Left kidney (tissue), 2 donors: Measurements from ENCODE around the gene KISS1. TPM values are rescaled to one million over a fixed set of nuclear protein-coding genes. Genes with fewer than 3 reads are reported as not detected.

Experiments
- DNase-seq: peaks from one replicate; pipeline ENCODE4 v3.0.0-alpha.2; 2013
- polyA plus RNA-seq: library from polyadenylated mRNA; unstranded; fragments of 120-200 nt; gene quantifications from one replicate; pipeline ENCODE4 v1.2.1, GENCODE V29; 2013; ENCODE audit not compliant: insufficient read length

KISS1 gene
- polyA plus RNA-seq, 1 donor = not detected

DNA sequence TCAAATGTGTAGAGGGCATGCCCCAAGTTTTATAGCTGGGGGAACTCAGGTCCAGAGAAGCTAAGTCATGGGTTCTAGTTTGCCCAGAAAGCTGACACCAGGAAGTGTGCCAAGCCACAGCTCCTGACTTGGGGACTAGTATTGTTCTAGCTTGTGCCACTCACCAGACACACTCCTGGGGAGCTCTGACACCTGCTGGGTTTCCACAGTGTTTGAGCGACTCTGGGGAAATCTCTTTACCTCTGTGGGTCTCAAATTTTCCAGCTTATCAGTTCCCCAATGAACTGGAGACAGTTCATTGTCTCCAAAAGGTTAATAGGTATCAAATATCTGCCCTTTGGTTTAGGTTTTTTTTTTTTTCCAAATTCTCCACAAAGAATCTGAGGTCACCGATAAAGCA lies 4.2 kb downstream of the KISS1 start:
- DNase-seq = no peak

DNA sequence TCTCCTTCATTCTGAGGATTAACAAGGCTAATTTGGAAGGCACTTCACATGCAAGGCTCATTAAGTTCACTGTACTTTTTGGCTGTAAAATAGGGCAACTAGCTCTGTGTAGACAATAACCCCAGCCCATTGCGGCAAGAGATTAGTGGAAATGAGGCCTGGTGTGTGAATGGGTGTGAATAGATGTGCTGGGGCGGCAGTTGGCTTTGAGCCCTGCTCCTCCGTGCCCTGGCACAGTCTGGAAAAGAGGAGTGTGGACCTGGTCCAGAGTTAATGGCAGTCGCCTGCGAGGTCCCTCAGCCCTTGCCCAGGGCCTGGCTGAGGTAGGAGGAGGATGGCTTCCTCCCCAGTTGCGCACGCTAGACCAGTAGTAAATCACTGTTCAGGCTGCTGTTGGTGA lies 4.8 kb downstream of the KISS1 start:
- DNase-seq = no peak

DNA sequence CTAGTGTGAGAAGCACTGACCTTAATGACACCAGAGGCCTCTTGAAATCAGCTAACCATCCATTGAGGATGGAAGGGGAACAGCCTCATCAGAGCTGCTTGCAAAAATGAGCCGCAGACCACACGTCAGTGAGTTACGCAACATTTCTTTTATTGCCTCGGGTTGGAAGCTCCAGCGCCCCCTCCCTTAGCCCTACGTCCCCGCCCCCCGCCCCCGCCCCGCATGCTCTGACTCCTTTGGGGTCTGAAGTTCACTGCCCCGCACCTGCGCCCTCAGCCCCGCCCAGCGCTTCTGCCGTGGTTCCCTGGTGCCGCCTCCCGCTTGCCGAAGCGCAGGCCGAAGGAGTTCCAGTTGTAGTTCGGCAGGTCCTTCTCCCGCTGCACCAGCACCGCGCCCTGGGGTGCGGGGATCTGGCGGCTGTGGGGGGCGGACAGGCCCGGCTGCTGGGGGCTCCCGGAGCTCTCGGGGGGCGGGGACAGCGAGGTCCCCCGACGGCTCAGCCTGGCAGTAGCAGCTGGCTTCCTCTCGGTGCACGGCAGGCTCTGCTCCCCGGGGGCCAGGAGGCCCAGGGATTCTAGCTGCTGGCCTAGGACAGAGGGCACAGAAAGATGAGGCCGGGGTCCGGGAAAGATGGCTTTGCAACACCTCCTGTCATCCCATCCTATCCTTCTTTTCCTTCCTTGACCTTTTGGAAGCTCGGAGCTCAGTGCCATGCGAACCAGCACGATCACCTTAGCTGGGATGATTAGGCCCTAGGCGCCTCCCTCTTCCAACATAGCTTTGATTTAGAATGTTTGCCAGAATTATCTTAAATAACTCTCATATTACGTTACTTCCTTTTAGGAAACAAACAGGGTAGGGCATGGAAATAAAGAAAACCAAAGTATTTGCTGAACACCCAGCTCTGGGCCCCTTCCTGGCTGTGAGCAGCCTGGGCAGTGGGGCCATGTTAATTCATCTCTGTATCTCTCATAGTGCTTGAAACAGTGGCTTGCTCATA lies 5.8 kb downstream of the KISS1 start:
- no peak for DNase-seq

DNA sequence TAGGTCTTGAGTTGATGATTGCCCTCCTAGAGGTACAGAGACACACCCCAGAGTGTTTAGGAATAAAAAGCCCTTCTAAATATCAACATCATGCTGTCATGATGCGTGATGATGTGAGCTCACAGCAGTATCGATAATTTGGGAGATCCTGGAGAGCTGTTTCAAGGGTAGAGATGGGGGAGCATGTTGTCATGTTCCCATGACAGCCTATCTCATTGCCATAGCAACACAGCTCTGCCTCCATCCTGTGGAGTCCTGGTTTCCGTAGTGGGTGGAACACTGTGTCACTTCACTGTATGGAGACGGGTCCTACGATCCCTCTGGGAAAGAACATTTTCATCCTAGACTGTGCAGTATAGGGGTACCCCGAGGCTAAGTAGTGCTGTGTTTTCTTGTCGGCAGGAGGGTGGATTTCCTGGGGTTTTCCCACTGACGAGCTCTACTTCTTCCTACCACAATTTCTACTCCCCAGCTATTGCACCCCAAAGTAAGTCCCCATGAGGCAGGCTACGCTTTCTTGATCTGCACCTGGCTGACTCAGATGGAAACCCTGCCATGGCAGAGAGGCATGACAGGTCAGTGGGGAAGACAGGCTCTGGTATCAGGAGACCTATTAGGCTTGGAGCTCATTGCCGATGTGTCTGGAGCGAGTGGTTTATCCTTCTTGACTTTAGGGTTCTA lies 7.2 kb downstream of the KISS1 start:
- no peak for DNase-seq

DNA sequence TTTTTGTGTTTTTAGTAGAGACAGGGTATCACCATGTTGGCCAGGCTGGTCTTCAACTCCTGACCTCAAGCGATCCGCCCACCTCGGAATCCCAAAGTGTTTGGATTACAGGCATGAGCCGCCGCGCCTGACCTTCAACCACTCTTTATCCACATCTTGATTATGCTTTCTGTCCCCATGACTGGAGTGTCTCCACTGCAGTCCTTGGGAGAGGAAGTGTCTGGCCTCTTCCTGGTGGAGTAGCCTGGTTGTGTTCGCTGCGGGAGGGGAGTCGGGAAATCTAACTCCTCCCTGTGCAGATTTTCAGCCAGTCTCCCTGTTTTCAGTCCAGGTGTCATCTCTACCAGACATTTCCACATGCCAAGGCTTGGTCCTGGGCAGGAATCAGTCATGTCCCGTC lies 9.7 kb downstream of the KISS1 start:
- DNase-seq = no peak

DNA sequence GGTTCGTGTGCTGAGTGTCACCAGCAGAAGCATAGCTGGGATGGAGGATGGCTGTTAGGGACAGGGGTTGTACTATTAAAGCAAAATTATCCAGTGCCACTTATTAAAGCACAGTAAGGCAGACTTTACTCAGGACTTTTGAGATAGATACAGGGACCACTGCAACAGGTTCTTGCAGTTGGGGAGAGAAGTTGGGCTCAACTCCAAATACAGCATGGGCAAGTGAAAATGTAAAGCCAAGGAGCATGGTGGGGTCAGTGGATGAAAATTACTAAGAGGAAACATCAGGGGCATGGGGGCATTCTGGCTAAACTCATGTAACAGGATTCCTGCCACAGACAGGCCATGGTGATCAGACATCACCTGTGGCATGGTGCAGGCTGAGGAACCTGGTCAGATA lies 15.2 kb downstream of the KISS1 start:
- DNase-seq = no peak

DNA sequence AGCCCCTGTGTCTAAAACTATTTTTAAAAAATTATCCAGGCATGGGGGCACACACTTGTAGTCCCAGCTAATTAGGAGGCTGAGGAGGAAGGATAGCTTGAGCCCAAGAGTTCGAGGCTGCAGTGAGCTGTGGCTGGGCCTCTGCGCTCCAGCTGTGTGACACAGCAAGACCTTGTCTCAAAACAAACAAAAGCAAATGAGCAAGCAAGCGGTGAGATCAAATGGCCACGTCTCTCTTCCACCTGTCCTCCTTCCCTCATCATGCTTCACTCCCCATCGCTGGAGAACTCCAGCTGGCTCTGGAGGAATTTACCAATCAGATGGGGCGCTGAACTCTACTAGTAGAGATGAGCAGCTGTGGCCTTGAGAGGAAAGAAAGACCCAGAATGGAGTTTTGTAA lies 16.2 kb downstream of the KISS1 start:
- DNase-seq = no peak

DNA sequence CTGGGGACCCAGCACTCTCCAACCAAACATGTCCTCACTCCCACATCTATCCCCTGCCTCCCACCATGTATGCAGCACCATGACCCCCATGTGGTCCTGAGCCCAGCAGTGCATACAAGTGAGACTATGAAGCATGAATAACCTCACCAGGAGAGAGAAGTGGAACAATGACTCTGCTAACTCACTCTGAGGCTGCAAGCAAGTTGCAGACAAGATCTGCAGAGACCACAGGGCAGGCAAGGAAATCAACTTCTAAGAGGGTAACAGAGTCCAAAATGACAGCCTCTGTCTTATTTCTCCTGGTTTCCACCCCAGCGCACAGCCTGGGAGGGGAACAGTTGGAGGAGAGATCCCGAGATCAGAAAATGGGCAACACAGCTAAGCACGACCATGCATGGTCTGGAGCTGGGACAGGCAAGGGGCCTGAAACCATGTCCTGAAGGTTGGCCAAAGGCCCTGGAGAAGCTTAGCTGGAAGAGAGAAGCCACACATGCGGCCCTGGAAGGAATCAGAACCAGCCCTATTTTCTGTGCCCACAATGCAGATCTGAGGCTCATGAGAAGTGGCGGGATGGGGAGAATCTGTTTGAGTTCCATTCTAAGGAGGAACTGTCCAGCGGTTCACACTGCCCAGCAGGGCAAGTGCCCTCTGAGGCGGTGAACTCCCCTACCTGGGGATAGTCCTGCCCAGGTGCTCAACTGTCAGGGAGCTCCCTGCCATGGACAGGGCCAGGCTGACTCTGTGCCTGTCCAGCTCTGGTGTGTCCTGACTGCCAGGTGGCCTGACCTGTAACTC lies 17.6 kb downstream of the KISS1 start:
- no peak for DNase-seq

DNA sequence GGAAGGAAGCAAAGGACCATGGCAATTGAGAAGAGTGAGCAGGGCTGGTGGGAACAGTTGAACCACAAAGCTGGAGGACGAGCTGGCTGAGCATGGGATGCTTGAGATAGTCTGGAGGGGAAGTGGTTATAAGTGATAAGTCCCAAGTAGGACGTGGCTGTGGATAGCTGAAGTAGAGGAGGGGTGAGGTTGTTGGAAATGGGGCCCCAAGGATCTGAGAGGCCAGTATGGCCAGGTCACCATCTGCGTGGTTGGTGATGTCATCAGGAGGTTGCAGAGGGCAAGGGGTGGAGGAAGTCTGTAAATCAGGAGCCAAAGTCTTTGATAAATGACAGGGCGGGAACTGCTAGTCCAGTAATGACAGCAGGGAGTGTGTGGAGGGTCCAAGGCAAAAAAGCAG lies 19.2 kb downstream of the KISS1 start:
- no peak for DNase-seq

DNA sequence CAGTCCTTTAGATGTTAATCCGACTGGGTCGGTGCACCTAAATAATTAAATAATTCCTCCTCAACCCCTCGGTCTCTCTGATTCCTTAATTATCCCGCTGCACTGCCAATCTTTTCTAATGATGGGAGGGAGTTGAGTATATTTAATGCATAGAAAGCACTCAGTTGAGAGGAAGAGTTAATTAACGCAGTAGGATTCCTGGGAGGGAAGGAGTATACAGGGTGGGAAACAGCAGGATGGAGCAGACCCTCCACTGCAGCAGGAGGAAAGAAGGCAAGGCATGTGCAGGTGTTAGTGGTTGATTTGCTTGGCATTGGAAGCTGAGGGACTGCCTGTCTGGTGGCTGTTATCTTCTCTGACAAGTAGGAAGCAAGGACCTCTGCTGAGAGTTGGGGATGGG lies 20.2 kb downstream of the KISS1 start:
- DNase-seq = no peak

DNA sequence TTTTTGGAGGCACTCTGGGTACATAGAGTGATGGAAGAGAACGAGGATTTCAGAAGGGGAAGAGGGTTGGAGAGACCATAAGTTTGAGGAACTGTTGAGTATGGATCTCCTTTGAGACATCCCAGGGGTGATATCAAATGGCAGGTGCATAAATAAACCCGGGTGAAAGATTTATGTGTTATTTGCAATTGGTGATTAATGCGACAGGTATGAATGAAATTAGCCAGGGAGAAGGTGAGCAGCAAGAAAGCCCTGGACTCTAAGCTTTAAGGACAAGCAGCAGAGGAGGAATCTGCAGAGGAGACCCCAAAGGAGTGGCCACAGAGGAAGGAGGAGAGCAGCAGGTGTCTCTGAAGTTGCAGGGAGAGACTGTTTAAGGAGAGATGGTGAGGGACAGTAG lies 21.3 kb downstream of the KISS1 start:
- DNase-seq = no peak

DNA sequence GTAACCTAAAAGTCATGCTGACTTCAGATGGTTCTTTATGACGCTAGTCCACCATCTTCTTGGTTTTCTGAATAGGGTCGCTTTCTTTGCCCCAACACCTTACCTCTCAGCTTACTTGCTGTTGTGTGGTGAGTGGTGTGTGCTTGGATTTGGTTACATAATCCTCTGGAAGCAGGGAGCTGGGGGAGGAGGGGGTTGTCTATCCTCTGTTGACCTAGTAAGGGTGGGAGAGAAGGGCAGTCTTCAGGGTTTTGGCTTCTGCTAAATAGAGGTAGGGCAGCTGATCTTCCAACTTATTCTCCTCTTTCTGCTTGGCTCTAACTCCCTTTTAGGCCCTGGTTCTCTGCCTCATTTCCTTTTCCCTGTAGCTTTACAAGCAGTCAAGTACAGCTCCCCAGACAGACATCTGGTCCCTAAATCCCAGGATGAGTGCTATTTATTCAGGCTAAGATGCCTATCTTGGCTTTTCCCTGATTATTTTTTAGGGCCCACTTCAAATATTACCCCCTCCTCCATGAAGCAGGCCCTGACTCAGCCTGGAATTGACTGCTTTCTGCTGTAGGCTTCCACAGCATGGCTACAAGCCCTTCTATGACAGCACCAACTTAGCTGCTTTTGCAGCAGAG lies 23.8 kb downstream of the KISS1 start:
- DNase-seq = no peak

DNA sequence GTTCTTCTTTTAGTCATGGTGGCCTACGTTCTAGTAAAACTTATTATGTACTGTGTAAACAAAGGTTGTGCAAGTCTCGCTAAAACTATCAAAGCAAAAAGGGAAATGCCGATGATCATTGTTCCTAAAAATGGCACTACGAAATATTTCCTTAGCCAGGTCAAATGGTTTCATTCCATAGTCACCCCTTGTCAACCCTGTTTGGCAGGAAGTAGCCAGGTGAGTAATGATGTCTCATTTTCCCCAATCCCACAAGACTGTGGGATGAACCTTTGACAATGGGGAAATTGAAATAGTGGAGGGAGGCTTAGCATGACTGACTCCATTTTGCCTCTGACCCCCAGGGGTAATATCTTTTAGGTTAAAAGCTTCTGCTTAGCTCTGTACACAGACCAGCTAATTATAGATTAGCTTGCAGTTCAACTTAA lies 24.5 kb downstream of the KISS1 start:
- no peak for DNase-seq

DNA sequence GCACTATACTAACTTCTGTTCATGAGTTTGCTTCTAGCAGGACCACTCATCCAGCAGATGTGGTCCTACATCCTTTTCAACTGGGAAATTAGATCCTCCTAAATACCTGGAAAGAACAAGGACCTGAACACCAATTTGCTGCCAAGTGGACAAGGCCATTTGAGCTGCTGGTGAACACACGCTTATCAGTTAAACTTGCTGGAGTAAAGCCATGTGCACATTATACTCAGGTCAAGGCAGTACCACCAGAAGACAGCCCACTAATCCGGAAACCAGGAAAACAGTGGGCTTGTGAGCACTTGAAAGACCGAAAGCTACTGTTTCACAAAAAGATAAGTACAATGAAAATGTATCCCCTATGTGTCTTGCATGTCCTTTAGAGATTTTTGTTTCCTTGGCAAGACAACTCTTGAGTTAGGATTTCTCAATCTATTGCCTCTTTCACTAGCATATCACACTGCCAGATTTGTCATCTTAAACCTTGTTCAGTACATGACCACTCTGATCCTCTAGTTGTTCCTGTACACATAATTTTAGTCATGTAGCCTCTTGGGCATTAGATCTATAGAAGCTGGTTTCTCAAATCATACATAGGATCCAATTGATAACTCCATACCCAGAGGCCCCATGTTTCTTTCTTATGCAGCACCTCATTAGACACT lies 25.7 kb downstream of the KISS1 start:
- DNase-seq = no peak

DNA sequence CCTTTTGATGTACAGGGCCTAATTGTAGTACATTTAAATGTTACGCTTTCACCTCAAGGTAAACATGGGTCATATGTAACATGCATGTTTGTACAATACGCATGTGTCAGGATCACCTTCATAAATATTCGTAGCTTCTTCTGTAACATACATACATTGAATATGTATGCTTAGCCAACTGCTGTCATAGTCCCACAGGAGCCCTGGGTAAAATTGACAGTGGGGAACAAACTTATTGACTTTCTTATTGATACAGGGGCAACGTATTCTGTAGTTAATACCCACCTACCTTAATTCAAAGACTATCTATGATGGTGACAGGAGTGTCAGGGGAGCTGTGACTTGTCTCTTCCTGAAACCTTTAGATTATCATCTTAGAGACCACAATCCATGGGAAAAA lies 26.4 kb downstream of the KISS1 start:
- no peak for DNase-seq

DNA sequence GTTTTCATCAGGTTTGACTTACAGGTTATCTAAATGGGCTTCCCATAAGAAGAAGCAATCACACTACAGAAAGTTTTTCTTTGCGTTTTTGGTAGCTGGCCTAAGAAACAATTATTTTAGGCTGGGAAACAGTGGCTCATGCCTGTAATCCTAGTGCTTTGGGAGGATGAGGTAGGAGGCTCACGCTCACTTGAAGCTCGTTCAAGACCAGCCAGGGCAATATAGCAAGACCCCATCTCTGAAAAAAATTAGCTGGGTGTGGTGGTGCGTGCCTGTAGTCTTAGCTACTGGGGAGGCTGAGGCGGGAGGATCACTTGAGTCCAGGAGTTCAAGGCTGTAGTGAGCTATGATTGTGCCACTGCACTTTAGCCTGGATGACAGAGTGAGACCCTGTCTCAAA lies 28.6 kb downstream of the KISS1 start:
- no peak for DNase-seq

DNA sequence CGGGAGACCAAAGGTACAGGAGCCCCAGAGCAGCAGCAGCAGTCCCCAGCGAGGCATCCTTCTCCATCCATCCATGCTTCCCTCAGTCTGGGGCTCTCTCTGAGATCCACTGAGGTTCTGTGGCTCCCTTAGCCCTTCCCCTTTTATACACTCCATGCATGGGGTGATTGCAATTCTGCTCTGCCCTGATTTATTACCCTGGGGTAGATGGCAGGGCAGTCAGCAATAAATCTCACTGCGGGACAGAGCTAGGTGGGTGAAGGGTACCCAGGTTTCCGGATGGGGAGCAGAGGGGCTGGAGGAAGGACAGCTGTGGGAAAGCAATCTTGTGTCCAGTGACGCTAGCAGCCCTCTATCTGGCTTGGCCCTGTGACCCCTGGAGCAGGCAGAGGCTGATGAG lies 30.1 kb downstream of the KISS1 start, which contains the start of gene REN:
Gene REN, minus strand, starts transcription at position 119 of the 400 bp plus-strand sequence. Its CDS starts 44 bp downstream, at position 75.
- no peak for DNase-seq

DNA sequence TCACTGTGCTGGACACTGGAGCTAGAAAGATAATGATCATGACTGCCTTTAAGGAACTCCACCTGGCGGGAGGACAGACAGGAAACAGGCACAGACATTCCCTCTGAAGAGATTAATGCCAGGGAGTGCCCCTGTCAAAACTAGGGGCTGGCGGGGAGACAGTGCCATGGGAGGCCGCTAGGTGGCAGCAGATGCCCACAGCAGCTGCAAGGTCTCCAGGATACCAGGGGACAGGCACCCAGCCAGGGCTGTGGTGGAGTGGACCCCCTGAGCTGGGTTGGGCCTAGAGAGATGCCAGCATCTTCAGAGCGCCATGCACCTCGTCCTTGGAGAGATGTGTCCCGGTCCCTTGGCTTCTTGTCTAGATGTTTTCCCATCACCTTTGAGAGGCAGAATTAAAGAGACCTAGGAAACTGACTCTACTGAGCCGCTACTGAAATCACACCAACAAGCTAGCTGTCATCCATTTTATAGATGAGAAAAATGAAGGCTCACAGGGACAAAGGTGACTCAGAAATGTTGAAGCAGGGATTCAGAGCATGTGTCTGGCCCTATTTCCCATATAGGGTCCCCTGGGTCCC lies 33.7 kb downstream of the KISS1 start:
- DNase-seq = peak; percentile 73

DNA sequence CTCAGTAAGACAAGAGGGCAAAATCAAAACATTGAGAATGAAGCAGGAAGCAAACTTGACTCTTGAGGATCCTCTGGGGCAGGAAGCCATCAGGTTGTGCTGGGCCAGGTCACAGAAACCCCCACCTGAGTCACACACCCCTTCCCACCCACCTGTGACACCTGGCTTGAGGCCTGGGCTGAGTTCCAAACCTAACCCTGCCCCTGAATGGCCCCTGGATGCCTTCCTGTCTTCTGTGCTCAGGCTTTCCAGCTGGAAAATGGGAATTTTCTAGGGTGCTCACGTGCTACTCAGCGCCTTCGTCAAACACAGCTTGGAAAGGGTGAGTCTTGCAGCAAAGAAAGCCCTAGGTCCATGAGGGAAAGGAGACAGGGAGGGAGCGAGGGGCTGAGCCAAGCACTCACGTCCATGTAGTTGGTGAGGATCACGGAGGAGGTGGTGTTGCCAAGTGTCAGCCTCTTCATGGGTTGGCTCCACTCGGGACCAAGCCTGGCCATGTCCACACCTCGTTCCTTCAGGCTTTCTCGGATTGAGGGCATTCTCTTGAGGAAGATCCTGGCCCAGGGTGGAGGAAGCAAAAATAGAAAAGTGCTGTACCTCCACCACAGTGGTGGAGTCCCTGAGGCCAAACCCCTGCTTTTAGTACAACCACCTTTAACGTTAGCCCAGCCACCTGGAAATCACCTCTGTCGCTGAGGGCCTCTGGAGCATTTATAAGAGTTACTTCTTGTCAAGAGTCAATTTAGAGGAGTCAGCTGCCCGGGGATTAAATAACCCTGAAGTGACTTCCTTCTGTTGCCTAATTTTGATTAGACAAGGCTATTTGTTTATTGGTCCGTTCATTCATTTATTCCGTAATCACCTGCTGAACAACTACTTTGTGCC lies 34.4 kb downstream of the KISS1 start:
- DNase-seq = no peak

DNA sequence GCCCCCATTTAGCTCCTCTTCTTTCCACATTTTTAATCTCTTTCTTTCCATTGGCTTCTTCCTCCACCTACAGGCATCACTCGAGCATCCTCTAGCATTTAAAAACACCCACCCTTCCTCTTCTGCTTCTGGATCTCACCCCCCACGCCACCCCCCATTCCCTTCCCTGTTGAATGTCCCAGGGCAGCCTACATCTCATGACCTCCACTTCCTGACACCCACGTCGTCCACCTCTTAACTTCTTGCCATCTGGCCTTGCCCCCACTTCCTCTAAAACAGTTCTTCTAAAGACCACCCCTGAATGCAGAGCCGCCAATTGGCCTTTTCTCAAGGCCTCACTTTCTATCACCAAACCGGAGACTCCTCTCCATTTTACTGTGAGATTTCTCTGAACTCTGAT lies 38.3 kb downstream of the KISS1 start:
- no peak for DNase-seq
